Measurements from ENCODE around the gene STARD13. TPM values are rescaled to one million over a fixed set of nuclear protein-coding genes. Genes with fewer than 3 reads are reported as not detected.
"Not testable (repeated sequence)": the region's sequence is repeated elsewhere in the genome, so short reads cannot be mapped to it uniquely, and the experiment has no call there.

STARD13 gene
- total and polyA plus RNA-seq, 12 donors, result 7.1 to 38.3 (median 27.8) TPM

DNA sequence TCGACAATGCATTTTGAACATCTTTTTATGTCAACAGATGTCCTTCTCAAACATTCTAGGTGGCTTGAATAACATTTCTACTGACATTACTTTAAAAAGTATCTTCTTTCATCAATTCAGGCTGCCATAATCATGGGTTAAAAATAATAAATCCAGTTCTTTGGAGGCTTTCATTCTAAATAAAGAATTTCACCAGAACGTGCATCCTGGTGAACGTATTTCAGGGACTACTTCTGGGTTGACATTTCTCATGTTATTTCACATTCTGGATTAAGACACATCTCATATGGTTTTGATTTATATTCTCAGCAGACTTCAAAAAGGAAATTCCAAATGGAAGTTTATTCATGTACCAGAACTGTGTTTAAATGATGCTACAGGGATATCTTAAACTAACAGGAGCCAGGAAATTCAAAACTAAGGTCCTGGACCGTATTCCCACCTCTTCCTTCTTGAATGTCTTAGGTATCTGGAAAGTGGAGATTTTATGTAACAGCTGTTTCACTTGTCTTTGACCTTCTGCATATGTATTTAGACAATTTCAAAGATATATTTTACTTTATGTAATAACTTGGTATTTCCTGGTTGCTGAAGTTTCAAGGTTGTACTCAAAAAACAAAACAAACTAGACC is 107.2 kb downstream of the STARD13 start:
- no peak overlapping the region for H3K4me3 ChIP-seq
- intact Hi-C loops (cut with DNase I), result no loop called here
- no peak for ATAC-seq
- TF ChIP-seq, protein P1, sequence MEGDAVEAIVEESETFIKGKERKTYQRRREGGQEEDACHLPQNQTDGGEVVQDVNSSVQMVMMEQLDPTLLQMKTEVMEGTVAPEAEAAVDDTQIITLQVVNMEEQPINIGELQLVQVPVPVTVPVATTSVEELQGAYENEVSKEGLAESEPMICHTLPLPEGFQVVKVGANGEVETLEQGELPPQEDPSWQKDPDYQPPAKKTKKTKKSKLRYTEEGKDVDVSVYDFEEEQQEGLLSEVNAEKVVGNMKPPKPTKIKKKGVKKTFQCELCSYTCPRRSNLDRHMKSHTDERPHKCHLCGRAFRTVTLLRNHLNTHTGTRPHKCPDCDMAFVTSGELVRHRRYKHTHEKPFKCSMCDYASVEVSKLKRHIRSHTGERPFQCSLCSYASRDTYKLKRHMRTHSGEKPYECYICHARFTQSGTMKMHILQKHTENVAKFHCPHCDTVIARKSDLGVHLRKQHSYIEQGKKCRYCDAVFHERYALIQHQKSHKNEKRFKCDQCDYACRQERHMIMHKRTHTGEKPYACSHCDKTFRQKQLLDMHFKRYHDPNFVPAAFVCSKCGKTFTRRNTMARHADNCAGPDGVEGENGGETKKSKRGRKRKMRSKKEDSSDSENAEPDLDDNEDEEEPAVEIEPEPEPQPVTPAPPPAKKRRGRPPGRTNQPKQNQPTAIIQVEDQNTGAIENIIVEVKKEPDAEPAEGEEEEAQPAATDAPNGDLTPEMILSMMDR (IDR thresholded peaks at IDR 0.05), result no peak
- peak overlapping the region in 3 of 10 donors; percentile 3 to 42 (median 7) for H3K27ac ChIP-seq
- H3K36me3 ChIP-seq, result peaks cover 0 to 22% (median 0%) of the 10 kb centered on the region in 9 donors
- WGBS, 2 donors, result 60 to 75% methylated on average over 4 of the region's 4 CpGs
- no peaks in the 10 kb centered on the region for H3K27me3 ChIP-seq
- peaks cover 7 to 85% (median 59%) of the 10 kb centered on the region in 9 donors for H3K4me1 ChIP-seq
- H3K9me3 ChIP-seq, result no peaks in the 10 kb centered on the region
- no peak for DNase-seq

DNA sequence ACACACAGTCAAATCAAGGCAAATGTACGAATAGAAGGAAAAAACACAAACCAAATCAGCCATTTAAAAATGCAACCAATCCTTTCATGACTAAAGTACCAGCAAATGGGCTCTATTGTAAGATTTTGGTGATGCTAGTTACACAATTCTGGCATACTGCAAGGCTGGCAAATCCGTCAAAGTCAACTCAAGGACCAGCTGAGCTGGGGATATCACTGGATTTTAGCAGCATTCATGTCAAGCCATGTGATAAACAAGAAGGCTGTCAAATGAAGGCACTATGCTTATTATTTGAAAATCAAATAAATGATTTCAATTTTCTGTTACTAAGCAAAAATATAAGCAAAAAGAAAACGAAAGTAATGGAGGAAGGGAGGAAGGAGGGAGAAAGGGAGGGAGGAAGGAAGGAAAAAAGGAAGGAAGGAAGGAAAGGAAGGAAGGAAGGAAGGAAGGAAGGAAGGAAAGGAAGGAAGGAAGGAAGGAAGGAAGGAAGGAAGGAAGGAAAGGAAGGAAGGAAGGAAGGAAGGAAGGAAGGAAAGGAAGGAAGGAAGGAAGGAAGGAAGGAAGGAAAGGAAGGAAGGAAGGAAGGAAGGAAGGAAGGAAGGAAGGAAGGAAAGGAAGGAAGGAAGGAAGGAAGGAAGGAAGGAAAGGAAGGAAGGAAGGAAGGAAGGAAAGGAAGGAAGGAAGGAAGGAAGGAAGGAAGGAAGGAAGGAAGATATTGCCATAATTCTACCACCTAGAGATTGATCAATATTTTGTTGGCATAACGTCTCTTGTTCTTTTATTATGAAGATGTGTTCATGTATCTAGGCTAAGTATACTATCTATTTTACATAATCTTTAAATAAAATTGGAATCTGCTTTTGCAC is 108.0 kb downstream of the STARD13 start:
- H3K4me1 ChIP-seq, result peaks cover 7 to 84% (median 58%) of the 10 kb centered on the region in 9 donors
- H3K36me3 ChIP-seq, result peaks cover 0 to 22% (median 0%) of the 10 kb centered on the region in 9 donors
- H3K27ac ChIP-seq, result peak overlapping the region in 1 of 10 donors; percentile 42
- H3K27me3 ChIP-seq; H3K9me3 ChIP-seq; intact Hi-C loops (cut with DNase I); DNase-seq; ATAC-seq; H3K4me3 ChIP-seq: not testable (repeated sequence)
- 75 to 77% methylated on average over 4 of the region's 4 CpGs for WGBS, 2 donors

DNA sequence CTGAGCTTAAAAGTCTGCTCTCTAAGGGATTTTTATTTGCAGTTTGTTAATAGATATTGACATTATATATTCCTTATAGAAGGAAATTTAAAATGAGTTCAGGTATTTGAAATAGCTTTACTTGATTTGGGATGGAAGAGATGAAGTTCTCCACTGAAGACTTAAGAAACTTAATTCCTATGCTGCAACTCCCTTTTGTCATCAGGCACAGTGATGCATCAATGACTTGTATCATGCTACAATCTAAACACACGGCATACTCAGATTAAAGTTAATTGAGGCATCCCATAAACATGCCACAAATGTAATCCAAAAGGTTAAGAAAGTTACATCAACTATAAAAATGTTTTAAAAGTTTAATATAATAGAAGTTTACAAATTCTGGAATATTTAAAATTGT is 109.0 kb downstream of the STARD13 start:
- H3K4me1 ChIP-seq, result peaks cover 2 to 84% (median 57%) of the 10 kb centered on the region in 9 donors
- no peak for ATAC-seq

DNA sequence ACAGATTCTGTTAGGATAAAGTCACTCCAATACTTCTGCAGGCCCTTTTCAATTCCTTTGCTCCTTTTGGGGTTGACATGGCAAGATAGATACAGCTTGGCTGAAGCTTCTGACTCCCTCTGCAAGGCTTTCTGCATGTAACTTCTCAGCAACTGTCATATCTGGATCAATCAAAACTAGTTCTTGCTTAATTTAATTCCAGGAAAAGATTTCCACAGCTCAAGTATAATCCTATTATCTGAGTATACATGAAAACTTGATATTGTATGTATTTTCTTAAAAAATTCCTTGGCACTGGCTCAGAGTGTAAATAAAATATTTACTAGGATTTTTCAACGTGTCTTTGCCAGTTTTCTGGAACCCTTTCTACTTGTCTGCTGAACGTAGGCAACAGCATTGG is 109.6 kb downstream of the STARD13 start:
- no peak for DNase-seq
- Histone ChIP-seq H3K27ac (peak overlapping the region in 2 of 10 donors; percentile 30 to 41), H3K27me3 (no peaks in the 10 kb centered on the region), H3K4me1 (peaks cover 0 to 85% (median 54%) of the 10 kb centered on the region in 9 donors), H3K9me3 (no peaks in the 10 kb centered on the region), H3K36me3 (peaks cover 0 to 22% (median 0%) of the 10 kb centered on the region in 9 donors), H3K4me3 (no peak overlapping the region)
- no peak for ATAC-seq
- intact Hi-C loops (cut with DNase I), result no loop called here
- TF ChIP-seq, protein P1 (IDR thresholded peaks at IDR 0.05), result no peak
- 53 to 61% methylated on average over 2 of the region's 2 CpGs for WGBS, 2 donors

More for the DNA sequence above, 109.0 kb downstream of the STARD13 start:
- peak overlapping the region in 1 of 10 donors; percentile 41 for H3K27ac ChIP-seq
- H3K4me3 ChIP-seq, result no peak overlapping the region
- 71 to 75% methylated on average over 1 of the region's 1 CpG for WGBS, 2 donors
- intact Hi-C loops (cut with DNase I), result no loop called here
- no peaks in the 10 kb centered on the region for H3K9me3 ChIP-seq
- TF ChIP-seq, protein P1 (IDR thresholded peaks at IDR 0.05), result no peak
- DNase-seq, result no peak
- H3K27me3 ChIP-seq, result no peaks in the 10 kb centered on the region
- peaks cover 0 to 22% (median 0%) of the 10 kb centered on the region in 9 donors for H3K36me3 ChIP-seq
